DOHH2 (cell line): ENCODE data around the gene ATR.
A peak's percentile ranks its signal among the peaks of the same experiment; 100 is the strongest.

ENCODE experiments used
- H3F3A ChIP-seq: fragments of 200-600 bp; sonication (generic), shearing (Covaris generic); 2 replicates; pipeline ENCODE4 v1.6.0; 2016; ENCODE audit warnings: antibody characterized with exemption, mild to moderate bottlenecking; ENCODE audit not compliant: control insufficient read depth, insufficient read depth
- H3K27ac ChIP-seq: fragments of 200-600 bp; sonication (generic); 2 replicates; pipeline ENCODE4 v1.5.1; 2014; ENCODE audit warnings: low read depth, mild to moderate bottlenecking, low read length, moderate library complexity
- H3K27me3 ChIP-seq: fragments of 200-600 bp; sonication (generic); 2 replicates; pipeline ENCODE4 v1.6.1; 2014; ENCODE audit warnings: mild to moderate bottlenecking, low read length, mixed read lengths; ENCODE audit not compliant: control insufficient read depth
- H3K36me3 ChIP-seq: fragments of 200-600 bp; sonication (generic); 2 replicates; pipeline ENCODE4 v1.6.1; 2014; ENCODE audit warnings: mild to moderate bottlenecking, low read length, moderate library complexity, mixed read lengths; ENCODE audit not compliant: control insufficient read depth
- H3K4me1 ChIP-seq: fragments of 200-600 bp; sonication (generic); 2 replicates; pipeline ENCODE4 v1.6.1; 2014; ENCODE audit warnings: mild to moderate bottlenecking, low read length, mixed read lengths; ENCODE audit not compliant: control insufficient read depth
- H3K4me2 ChIP-seq: fragments of 200-600 bp; sonication (generic); 2 replicates; pipeline ENCODE4 v1.6.0; 2014; ENCODE audit warnings: mild to moderate bottlenecking, low read length, moderate library complexity
- H3K4me3 ChIP-seq: fragments of 200-600 bp; sonication (generic); 2 replicates; pipeline ENCODE4 v1.5.1; 2014; ENCODE audit warnings: mild to moderate bottlenecking, low read length, mixed read lengths
- H3K79me2 ChIP-seq: fragments of 200-600 bp; sonication (generic); 2 replicates; pipeline ENCODE4 v1.6.1; 2014; ENCODE audit warnings: mild to moderate bottlenecking, low read length, mixed read lengths; ENCODE audit not compliant: control insufficient read depth
- H3K9me2 ChIP-seq: fragments of 200-600 bp; sonication (generic); replicated peaks from 2 replicates; pipeline ENCODE4 v1.6.1; 2014; ENCODE audit warnings: mild to moderate bottlenecking, low read length, mixed read lengths; ENCODE audit not compliant: control insufficient read depth
- H3K9me3 ChIP-seq: fragments of 200-600 bp; sonication (generic); 2 replicates; pipeline ENCODE4 v1.6.1; 2014; ENCODE audit warnings: antibody characterized with exemption, low read length, mixed read lengths; ENCODE audit not compliant: control insufficient read depth, insufficient read depth
- H4K20me1 ChIP-seq: fragments of 200-600 bp; sonication (generic); 2 replicates; pipeline ENCODE4 v1.6.0; 2014; ENCODE audit warnings: low read depth, mild to moderate bottlenecking, antibody characterized with exemption, low read length, moderate library complexity; ENCODE audit not compliant: control insufficient read depth, insufficient read depth
- CTCF ChIP-seq: fragments of 200-600 bp; sonication (generic); IDR thresholded peaks from one replicate; pipeline ENCODE4 v1.5.1; 2014; ENCODE audit warnings: antibody characterized with exemption, mild to moderate bottlenecking, low read depth, low read length; ENCODE audit not compliant: poor library complexity, severe bottlenecking
- EZH2phosphoT487 ChIP-seq: fragments of 200-600 bp; sonication (generic); IDR thresholded peaks from 2 replicates; pipeline ENCODE4 v1.6.1; 2017; ENCODE audit warnings: borderline replicate concordance, mild to moderate bottlenecking, antibody characterized with exemption, low read length, moderate library complexity, mixed read lengths

ATR gene

DNA sequence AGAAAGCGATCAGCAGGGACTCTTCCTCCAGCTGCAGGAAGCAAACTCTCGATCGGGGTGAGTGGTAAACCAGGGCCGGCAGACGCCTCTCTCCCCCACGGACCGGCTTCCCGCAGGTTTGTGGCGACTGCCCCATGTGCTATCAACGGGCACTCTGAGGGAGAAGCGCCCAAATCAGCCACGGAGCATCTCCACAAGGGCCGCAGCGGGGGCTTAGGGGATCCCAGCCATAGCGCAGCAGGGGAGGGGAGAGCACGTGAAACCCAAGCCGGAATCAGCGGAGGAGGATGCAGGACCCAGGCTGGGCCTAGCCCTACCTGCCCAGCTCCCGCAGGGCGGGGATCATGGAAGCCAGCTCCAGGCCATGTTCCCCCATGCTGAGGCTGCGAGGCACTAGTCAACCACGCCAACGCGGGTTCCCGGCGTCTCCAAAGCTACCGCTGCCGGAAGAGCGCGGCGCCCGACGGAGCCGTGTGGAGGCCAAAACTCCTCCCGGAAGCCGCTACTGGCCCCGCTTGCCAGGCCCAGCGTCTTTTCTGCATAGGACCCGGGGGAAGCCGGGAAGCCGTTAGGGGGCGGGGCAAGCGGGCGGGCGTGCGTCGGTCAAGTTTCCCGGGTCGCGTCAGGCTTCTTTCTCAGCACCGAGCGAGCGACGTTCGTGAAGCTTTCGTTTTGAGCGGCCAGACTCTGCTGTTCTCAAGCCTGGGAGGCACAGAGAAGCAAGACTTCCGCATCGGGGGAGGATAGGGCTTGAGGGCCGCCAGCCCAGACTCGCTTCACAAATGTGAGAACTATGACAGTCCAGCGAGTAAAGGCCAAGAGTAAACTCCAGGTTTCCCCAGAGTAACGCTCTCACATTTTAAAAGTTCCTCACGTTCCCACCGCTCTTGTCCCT is at the start of gene ATR:
TSS of gene ATR (minus strand) at position 405 of the 895 bp plus-strand sequence. CDS start at position 376, 29 bp downstream.
- no peaks in the 10 kb centered on the region for H3K9me3 ChIP-seq
- peaks cover 19% of the 10 kb centered on the region for H3K36me3 ChIP-seq
- no peak for TF ChIP-seq EZH2phosphoT487
- no peak for TF ChIP-seq CTCF
- H3K79me2 ChIP-seq, result peaks cover 53% of the 10 kb centered on the region
- H3K27me3 ChIP-seq, result peaks cover 10% of the 10 kb centered on the region
- peak within 1 kb of the TSS; percentile 100 for H3K4me3 ChIP-seq
- no peaks in the 10 kb centered on the region for H3K9me2 ChIP-seq
- no peaks in the 10 kb centered on the region for H4K20me1 ChIP-seq
- no peaks in the 10 kb centered on the region for H3F3A ChIP-seq
- H3K4me1 ChIP-seq, result peaks cover 33% of the 10 kb centered on the region
- peak within 1 kb of the TSS; percentile 83 for H3K4me2 ChIP-seq
- H3K27ac ChIP-seq, result peak within 1 kb of the TSS; percentile 71

DNA sequence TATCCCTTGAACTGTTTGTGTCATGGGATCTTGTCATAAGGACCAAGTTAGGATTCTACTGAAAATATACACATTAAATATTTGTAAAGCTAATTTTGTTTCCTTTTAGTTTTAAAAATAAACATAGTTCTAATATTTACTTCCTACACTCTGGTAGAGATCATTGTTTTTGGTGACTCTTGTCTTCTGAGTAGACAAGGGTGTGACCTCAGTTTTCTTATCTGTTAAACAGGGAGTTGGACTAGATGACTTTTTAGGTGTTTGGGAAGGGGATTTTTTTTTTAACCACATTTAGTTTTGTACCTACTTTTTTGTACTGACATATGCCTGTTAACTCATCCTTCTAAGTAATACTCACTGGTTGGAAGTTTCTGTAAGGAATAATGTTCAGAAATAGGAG is 48.4 kb upstream of the ATR start:
- no peaks in the 10 kb centered on the region for H4K20me1 ChIP-seq
- no peak overlapping the region for H3K4me3 ChIP-seq
- H3K36me3 ChIP-seq, result no peaks in the 10 kb centered on the region
- no peaks in the 10 kb centered on the region for H3K4me1 ChIP-seq
- H3K27me3 ChIP-seq, result no peaks in the 10 kb centered on the region
- no peaks in the 10 kb centered on the region for H3K79me2 ChIP-seq
- H3K9me2 ChIP-seq, result no peaks in the 10 kb centered on the region
- H3F3A ChIP-seq, result no peaks in the 10 kb centered on the region
- no peaks in the 10 kb centered on the region for H3K9me3 ChIP-seq
- no peak overlapping the region for H3K4me2 ChIP-seq
- no peak overlapping the region for H3K27ac ChIP-seq
- no peak for TF ChIP-seq EZH2phosphoT487
- TF ChIP-seq CTCF, result no peak

GRCh38 chr3:142625153-142625440 is 46.6 kb upstream of the ATR start:
- no peak for TF ChIP-seq EZH2phosphoT487
- TF ChIP-seq CTCF, result no peak
- H3F3A ChIP-seq, result no peaks in the 10 kb centered on the region
- no peaks in the 10 kb centered on the region for H3K9me2 ChIP-seq
- no peaks in the 10 kb centered on the region for H3K9me3 ChIP-seq
- no peaks in the 10 kb centered on the region for H3K4me1 ChIP-seq
- no peak overlapping the region for H3K4me2 ChIP-seq
- no peaks in the 10 kb centered on the region for H3K79me2 ChIP-seq
- H3K27ac ChIP-seq, result no peak overlapping the region
- no peaks in the 10 kb centered on the region for H4K20me1 ChIP-seq
- H3K36me3 ChIP-seq, result no peaks in the 10 kb centered on the region
- no peaks in the 10 kb centered on the region for H3K27me3 ChIP-seq
- no peak overlapping the region for H3K4me3 ChIP-seq
